ENCODE data around the gene EFNA5. TPM values are rescaled to one million over a fixed set of nuclear protein-coding genes. Genes with fewer than 3 reads are reported as not detected.
"Not testable (repeated sequence)": the region's sequence is repeated elsewhere in the genome, so short reads cannot be mapped to it uniquely, and the experiment has no call there.

EFNA5 gene
- total RNA-seq, 4 donors from 2014 or later, result 16.6 to 35.3 (median 19.3) TPM

GRCh38 chr5:107501965-107502675, 168.6 kb downstream of the EFNA5 start:
- TF ChIP-seq POLR2A (IDR thresholded peaks at IDR 0.05), result no peak
- TF ChIP-seq, protein P1, sequence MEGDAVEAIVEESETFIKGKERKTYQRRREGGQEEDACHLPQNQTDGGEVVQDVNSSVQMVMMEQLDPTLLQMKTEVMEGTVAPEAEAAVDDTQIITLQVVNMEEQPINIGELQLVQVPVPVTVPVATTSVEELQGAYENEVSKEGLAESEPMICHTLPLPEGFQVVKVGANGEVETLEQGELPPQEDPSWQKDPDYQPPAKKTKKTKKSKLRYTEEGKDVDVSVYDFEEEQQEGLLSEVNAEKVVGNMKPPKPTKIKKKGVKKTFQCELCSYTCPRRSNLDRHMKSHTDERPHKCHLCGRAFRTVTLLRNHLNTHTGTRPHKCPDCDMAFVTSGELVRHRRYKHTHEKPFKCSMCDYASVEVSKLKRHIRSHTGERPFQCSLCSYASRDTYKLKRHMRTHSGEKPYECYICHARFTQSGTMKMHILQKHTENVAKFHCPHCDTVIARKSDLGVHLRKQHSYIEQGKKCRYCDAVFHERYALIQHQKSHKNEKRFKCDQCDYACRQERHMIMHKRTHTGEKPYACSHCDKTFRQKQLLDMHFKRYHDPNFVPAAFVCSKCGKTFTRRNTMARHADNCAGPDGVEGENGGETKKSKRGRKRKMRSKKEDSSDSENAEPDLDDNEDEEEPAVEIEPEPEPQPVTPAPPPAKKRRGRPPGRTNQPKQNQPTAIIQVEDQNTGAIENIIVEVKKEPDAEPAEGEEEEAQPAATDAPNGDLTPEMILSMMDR (IDR thresholded peaks at IDR 0.05), result no peak
- intact Hi-C loops (cut with DNase I; ENCODE audit: low total_unique reads), result no loop called here
- WGBS, 2 donors, result 75 to 80% methylated on average over 17 of the region's 17 CpGs

DNA sequence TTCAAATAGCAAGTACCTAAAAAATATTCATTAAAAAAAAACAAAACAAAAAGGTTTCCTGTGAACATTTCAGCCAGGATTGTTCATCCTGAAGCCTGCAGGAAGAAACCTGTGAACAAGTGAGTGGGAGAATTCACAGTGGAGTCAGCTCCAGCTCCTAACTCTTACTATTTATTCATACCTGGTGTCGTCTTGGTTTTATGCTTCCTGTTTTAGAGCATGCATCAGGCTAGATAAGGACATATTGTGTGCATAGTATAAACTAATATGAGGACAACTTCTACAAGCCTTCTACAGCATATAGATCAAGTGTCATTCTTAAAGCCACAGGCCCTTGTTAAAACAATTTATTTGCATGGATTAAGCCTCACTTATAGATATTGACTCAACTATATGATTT, 169.9 kb downstream of the EFNA5 start:
- no peak for TF ChIP-seq POLR2A (IDR thresholded peaks at IDR 0.05)
- TF ChIP-seq, protein P1 (IDR thresholded peaks at IDR 0.05), result no peak
- DNase-seq (ENCODE audit: low spot score in 2 of 2), result no peak
- intact Hi-C loops (cut with DNase I; ENCODE audit: low total_unique reads), result no loop called here
- 42 to 48% methylated on average over 1 of the region's 1 CpG for WGBS, 2 donors
- H3K4me3 ChIP-seq (ENCODE audit: low read depth, poor library complexity, severe bottlenecking), result no peak overlapping the region

More at GRCh38 chr5:107501965-107502675, 168.6 kb downstream of the EFNA5 start:
- no peak overlapping the region for H3K4me3 ChIP-seq (ENCODE audit: low read depth, poor library complexity, severe bottlenecking)
- DNase-seq (ENCODE audit: low spot score in 2 of 2), result no peak

DNA sequence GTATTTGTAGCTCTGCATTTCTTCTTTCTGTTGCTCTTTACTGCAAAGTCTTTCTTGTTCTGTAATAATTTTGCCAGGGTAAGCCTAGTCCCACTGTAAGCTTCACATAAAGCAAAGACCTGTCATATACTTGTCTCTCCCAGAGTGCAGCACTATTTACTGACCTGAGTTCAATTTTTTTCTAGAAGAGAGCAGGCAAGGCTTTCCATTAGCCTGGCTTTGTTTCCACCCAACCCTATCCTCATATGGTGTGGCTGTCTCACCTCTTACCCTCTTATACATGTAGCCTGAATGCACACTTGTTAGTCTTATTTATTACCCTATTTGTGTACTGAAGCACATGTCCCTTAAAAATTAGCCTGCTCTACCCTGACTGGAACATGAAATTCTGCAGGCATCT, 170.4 kb downstream of the EFNA5 start:
- DNase-seq (ENCODE audit: low spot score in 2 of 2), result no peak
- intact Hi-C loops (cut with DNase I; ENCODE audit: low total_unique reads), result no loop called here
- no peak overlapping the region for H3K4me3 ChIP-seq (ENCODE audit: low read depth, poor library complexity, severe bottlenecking)
- TF ChIP-seq, protein P1 (IDR thresholded peaks at IDR 0.05), result no peak
- TF ChIP-seq POLR2A (IDR thresholded peaks at IDR 0.05), result no peak

GRCh38 chr5:107499776-107500175, 171.0 kb downstream of the EFNA5 start:
- 43 to 45% methylated on average over 1 of the region's 1 CpG for WGBS, 2 donors
- TF ChIP-seq, protein P1 (IDR thresholded peaks at IDR 0.05), result no peak
- TF ChIP-seq POLR2A (IDR thresholded peaks at IDR 0.05), result no peak
- no peak for DNase-seq (ENCODE audit: low spot score in 2 of 2)
- intact Hi-C loops (cut with DNase I; ENCODE audit: low total_unique reads), result no loop called here
- no peak overlapping the region for H3K4me3 ChIP-seq (ENCODE audit: low read depth, poor library complexity, severe bottlenecking)

DNA sequence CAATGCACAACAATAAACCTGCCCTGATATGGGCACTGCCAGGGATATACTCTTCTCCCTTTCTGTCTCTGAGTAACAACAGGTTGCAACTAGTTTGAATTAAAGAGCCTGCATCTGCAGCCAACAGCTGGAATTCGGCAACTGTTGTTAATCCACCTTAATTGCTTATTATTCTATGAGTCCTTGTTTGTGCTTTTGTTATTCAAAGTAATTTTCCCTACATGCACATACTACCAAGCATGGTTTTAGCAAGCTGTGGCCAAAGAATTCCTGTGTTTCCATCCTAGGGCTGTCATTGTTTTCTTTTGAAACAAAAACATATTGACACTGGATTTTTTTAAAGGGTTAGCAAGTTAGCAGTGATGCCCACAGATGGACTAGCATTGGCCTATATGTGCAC, 171.5 kb downstream of the EFNA5 start:
- intact Hi-C loops (cut with DNase I; ENCODE audit: low total_unique reads), result no loop called here
- H3K4me3 ChIP-seq (ENCODE audit: low read depth, poor library complexity, severe bottlenecking), result no peak overlapping the region
- WGBS, 2 donors, result 43 to 52% methylated on average over 1 of the region's 1 CpG
- DNase-seq (ENCODE audit: low spot score in 2 of 2), result no peak
- TF ChIP-seq, protein P1 (IDR thresholded peaks at IDR 0.05), result no peak
- TF ChIP-seq POLR2A (IDR thresholded peaks at IDR 0.05), result no peak

DNA sequence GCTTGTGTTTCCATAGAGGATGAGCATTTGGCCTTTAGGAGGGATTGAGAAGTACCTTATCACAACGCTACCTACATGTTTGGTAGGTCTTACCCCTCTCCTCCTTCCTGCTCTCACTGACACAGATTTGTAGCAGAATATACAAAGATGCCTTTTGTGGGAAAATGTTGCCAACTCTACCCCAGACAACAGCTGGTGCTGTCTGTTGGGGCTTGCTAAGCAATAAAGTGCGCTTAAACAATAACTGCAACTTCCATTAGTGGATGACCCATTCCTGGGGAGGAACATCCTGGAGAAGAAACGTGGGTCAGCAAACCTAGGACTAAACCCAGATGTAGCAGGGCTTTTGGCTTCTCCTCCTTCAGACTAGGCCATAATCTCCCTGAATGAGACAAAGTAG, 174.3 kb downstream of the EFNA5 start:
- intact Hi-C loops (cut with DNase I; ENCODE audit: low total_unique reads), result no loop called here
- 74 to 89% methylated on average over 3 of the region's 3 CpGs for WGBS, 2 donors
- no peak for DNase-seq (ENCODE audit: low spot score in 2 of 2)
- H3K4me3 ChIP-seq (ENCODE audit: low read depth, poor library complexity, severe bottlenecking), result no peak overlapping the region
- TF ChIP-seq POLR2A (IDR thresholded peaks at IDR 0.05), result no peak
- TF ChIP-seq, protein P1 (IDR thresholded peaks at IDR 0.05), result no peak

GRCh38 chr5:107494129-107494528, 176.6 kb downstream of the EFNA5 start:
- intact Hi-C loops (cut with DNase I; ENCODE audit: low total_unique reads); DNase-seq (ENCODE audit: low spot score in 2 of 2); H3K4me3 ChIP-seq (ENCODE audit: low read depth, poor library complexity, severe bottlenecking): not testable (repeated sequence)
- 90 to 95% methylated on average over 14 to 16 of the region's 25 CpGs for WGBS, 2 donors

Data from lower leg skin (tissue), 4 donors.